Tibial nerve (tissue), 4 donors: ENCODE data around the gene GPR132. TPM values are rescaled to one million over a fixed set of nuclear protein-coding genes. Genes with fewer than 3 reads are reported as not detected.

ENCODE experiments used
- DNase-seq, 2 donors: peaks; one replicate each; pipeline ENCODE4 v3.0.0-alpha.2; 2019; ENCODE audit warnings: low spot score in 2 of 2
- H3K27ac ChIP-seq, 4 donors: fragments of 200-600 bp; sonication (generic) in 3 of 4; one replicate each; pipeline ENCODE4 v1.5.1; 2017 to 2019; ENCODE audit warnings: mild to moderate bottlenecking in 1 of 4
- H3K27me3 ChIP-seq, 2 donors: fragments of 200-600 bp; sonication (generic) in 1 of 2; one replicate each; pipeline versions ENCODE4 v1.5.1 to v1.6.0; 2017 to 2019
- H3K36me3 ChIP-seq, 3 donors: fragments of 200-600 bp; sonication (generic); one replicate each; pipeline ENCODE4 v1.5.1; 2018 to 2019
- H3K4me1 ChIP-seq, 4 donors: fragments of 200-600 bp; sonication (generic) in 3 of 4; one replicate each; pipeline ENCODE4 v1.5.1; 2017 to 2019
- H3K4me3 ChIP-seq, 4 donors: fragments of 200-600 bp; sonication (generic) in 3 of 4; one replicate each; pipeline ENCODE4 v1.5.1; 2017 to 2019; ENCODE audit warnings: mild to moderate bottlenecking in 1 of 4, moderate library complexity in 1 of 4
- H3K9me3 ChIP-seq, 4 donors: fragments of 200-600 bp; sonication (generic) in 3 of 4; one replicate each; pipeline ENCODE4 v1.5.1; 2017 to 2019
- CTCF ChIP-seq, 5 experiments: fragments of 200-600 bp in 3 of 5; fragments of 450-650 bp in 2 of 5; sonication (generic) in 3 of 5; IDR thresholded peaks; one replicate each; pipeline ENCODE4 v1.5.1; 2016 to 2019; ENCODE audit warnings: antibody characterized with exemption in 5 of 5, mild to moderate bottlenecking in 3 of 5, moderate library complexity in 2 of 5
- EP300 ChIP-seq, 2 donors: sonication (generic); formaldehyde crosslinking; IDR thresholded peaks; one replicate each; pipeline ENCODE4 v1.6.1; 2017; ENCODE audit warnings: antibody characterized with exemption in 2 of 2, mild to moderate bottlenecking in 1 of 2
- POLR2A ChIP-seq, 2 donors: fragments of 450-650 bp; IDR thresholded peaks; one replicate each; pipeline ENCODE4 v1.6.1; 2017; ENCODE audit warnings: antibody characterized with exemption in 2 of 2, mild to moderate bottlenecking in 2 of 2, moderate library complexity in 2 of 2
- WGBS, 2 donors: methylation state at CpG; one replicate each; pipeline ENCODE4 v1.1.5; 2018; 5-methylcytosine and 5-hydroxymethylcytosine counted together
- total RNA-seq, 4 donors: library from RNA; depleted of rRNA; stranded (reverse); fragments of >200 nt; gene quantifications; one replicate each; pipeline ENCODE4 v1.1.0, GENCODE V29; 2016

The GPR132 gene
- total RNA-seq, 4 donors from 2014 or later: 1.5 to 7.7 (median 5.4) TPM

- H3K4me3 ChIP-seq: no peak overlapping the region
- H3K9me3 ChIP-seq: no peaks in the 10 kb centered on the region
- 77 to 86% methylated on average over 8 to 9 of the region's 9 CpGs for WGBS, 2 donors
- H3K27ac ChIP-seq: no peak overlapping the region
- peaks cover 0 to 22% (median 0%) of the 10 kb centered on the region in 3 donors for H3K36me3 ChIP-seq
- TF ChIP-seq EP300 (IDR thresholded peaks at IDR 0.05): no peak
- TF ChIP-seq POLR2A (IDR thresholded peaks at IDR 0.05): no peak
- no peak for TF ChIP-seq CTCF (IDR thresholded peaks at IDR 0.05)
- DNase-seq: no peak
- H3K4me1 ChIP-seq: peaks cover 0 to 8% (median under 1%) of the 10 kb centered on the region in 4 donors
- no peaks in the 10 kb centered on the region for H3K27me3 ChIP-seq
Measured at GRCh38 chr14:105014032-105014431, 51.2 kb downstream of the GPR132 start.

DNA sequence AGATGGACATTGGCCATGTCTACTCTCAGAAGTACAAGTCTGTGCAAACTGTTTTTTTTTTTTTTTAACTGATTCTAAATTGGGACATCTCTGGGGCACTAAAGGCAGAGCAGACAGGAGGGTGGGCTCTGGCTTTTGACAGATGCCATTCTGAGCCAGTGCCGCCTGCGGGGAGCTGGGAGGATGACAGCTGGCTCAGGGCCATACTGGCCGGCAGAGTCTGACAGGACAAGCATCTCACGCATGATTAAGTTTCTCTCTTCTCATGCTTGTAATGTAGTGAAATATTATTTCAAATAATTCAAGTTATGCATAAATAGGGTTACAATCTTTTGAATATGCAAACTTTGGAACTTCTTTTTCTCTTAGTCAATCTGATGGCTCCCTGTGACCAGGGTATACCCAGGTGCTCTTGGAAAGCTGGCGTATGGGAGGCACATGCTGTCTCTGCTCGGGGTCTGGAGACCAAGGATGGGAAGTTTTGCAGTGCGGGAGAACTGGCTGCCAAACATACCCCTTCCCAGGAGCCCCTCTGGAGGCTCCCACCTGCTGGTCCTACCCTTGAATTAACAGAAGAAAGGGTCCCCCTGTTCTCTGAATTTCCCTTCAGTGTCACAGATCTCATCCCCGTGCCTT is 52.0 kb downstream of the GPR132 start:
- TF ChIP-seq POLR2A (IDR thresholded peaks at IDR 0.05) (no peak), EP300 (IDR thresholded peaks at IDR 0.05) (no peak), CTCF (IDR thresholded peaks at IDR 0.05) (no peak)

GRCh38 chr14:105012171-105012985 is 52.9 kb downstream of the GPR132 start:
- H3K36me3 ChIP-seq: peaks cover 0 to 38% (median 0%) of the 10 kb centered on the region in 3 donors
- DNase-seq: no peak
- no peak overlapping the region for H3K4me3 ChIP-seq
- H3K4me1 ChIP-seq: peaks cover 0 to 4% (median 0%) of the 10 kb centered on the region in 4 donors
- WGBS, 2 donors: 65 to 69% methylated on average over 22 to 23 of the region's 23 CpGs
- H3K27ac ChIP-seq: no peak overlapping the region
- H3K27me3 ChIP-seq: no peaks in the 10 kb centered on the region
- H3K9me3 ChIP-seq: no peaks in the 10 kb centered on the region
- no peak for TF ChIP-seq CTCF (IDR thresholded peaks at IDR 0.05)
- no peak for TF ChIP-seq EP300 (IDR thresholded peaks at IDR 0.05)
- TF ChIP-seq POLR2A (IDR thresholded peaks at IDR 0.05): no peak

More for the DNA sequence above, 52.0 kb downstream of the GPR132 start:
- 42 to 51% methylated on average over 8 of the region's 8 CpGs for WGBS, 2 donors
- H3K4me1 ChIP-seq: peaks cover 0 to 4% (median 0%) of the 10 kb centered on the region in 4 donors
- no peak overlapping the region for H3K27ac ChIP-seq
- no peak overlapping the region for H3K4me3 ChIP-seq
- no peak for DNase-seq
- peaks cover 0 to 29% (median 0%) of the 10 kb centered on the region in 3 donors for H3K36me3 ChIP-seq
- no peaks in the 10 kb centered on the region for H3K27me3 ChIP-seq
- no peaks in the 10 kb centered on the region for H3K9me3 ChIP-seq

DNA sequence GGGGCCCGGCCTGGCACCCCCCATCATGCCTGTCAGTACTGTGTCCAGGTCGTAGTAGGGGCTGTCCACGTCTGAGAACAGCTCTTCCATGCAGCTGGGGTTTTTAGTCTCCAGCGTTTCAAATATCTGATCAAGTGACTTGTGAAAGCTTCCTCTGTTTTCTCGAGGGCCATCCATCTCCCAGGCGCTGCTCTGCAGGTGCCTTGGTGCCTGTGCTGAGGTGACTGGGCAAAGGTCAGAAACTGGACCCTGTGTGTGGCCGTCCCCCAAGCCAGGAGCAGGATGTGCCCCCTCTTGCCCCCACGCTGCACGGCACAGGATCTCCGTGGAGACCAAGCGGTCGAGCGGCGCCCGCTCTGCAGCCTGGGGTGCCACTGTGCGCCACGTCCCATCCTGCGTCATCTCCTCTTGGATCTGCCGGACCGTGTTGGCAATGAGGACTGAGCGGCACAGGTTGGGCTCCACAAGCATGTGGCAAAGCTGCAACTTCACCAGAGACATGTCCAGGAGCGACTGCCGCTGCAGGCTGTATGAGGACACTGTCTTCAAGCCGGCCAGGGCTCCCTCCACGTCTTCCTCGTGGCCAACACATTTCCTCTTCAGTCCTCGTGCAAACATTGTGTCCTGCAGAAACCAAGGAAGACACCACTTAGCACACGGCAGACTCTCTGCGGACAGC is 53.8 kb downstream of the GPR132 start:
- peaks cover 0 to 46% (median 0%) of the 10 kb centered on the region in 3 donors for H3K36me3 ChIP-seq
- no peaks in the 10 kb centered on the region for H3K27me3 ChIP-seq
- peaks cover 0 to 4% (median 0%) of the 10 kb centered on the region in 4 donors for H3K4me1 ChIP-seq
- 83 to 85% methylated on average over 23 to 29 of the region's 29 CpGs for WGBS, 2 donors
- TF ChIP-seq CTCF (IDR thresholded peaks at IDR 0.05) (no peak), EP300 (IDR thresholded peaks at IDR 0.05) (no peak), POLR2A (IDR thresholded peaks at IDR 0.05) (no peak)
- no peak overlapping the region for H3K4me3 ChIP-seq
- no peaks in the 10 kb centered on the region for H3K9me3 ChIP-seq
- no peak overlapping the region for H3K27ac ChIP-seq
- DNase-seq: no peak
